IPS-NIHi11 (cell line): ENCODE measurements around the gene MRC1.

Source experiments
- DNase-seq: peaks from one replicate; pipeline ENCODE4 v3.0.0; 2012; ENCODE audit warnings: mixed read lengths, low spot score

The MRC1 gene

DNA sequence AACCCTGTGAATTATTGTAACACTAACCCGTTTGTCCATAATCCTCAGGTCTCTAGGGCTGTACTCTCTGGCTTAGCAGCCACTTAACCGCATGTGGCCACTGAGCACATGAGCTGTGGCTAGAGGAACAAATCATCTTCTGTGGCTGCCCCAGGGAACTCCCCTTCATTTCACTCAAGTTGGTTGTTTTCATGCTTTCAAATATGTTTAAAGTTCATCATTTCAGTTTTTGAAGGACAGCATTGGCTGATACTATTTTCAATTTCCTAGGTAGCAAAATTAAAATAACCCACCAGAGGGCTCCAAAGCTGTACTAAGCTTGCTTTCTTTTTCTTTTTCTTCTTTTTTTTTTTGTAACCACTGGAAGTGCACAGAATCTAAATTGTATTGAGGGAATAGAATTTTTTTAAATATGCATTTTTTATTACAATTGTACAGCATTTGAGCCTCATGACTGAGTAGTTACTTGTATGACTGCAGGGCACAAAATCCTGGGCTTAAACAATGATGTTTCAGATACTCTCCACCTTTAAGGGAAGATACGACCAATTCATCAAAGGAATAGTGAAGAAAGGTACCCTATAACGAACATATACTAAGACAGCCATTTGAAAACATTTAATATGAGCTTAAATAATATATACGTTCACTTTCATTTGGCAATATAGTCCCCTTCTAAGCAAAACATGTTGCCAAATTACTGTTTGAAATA, 38.6 kb downstream of the MRC1 start:
- no peak for DNase-seq

DNA sequence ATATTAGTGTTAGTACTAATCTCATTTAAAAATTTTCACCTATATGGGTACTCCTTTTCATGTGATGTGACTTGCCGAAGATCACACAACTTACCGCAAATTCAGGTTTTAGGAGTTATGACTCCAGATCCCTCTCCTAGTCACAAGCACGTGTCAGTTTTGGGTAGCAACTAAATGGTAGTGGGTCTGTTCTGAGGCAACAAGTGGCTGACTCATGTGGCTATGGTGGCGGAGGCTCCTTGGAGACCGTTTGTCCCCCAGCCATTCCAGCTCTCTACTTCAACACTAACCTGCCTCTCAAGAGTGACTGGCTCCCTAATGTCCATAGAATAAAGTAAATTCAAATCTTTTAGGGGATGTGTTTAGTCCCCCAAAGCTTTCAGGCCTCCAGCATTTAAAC, 39.5 kb downstream of the MRC1 start:
- DNase-seq = no peak

DNA sequence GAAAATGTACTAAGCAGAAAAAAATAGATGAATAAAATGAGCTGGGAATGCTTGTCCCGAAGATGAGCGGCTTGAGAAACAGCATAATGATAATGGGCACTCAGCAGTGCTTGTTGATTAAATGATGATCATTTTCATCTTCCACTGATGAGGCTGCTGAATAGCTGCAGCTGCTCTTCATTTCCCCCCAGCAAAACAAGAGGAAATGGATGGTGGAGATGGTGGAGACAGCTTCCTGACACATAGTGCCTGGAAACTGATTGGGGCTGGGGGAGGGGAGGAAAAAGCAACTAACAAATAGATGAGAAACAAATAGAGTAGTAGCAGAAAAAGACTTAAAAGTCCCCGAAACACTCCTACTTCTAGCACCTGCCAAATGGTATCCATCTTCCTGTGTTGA, 41.4 kb downstream of the MRC1 start:
- DNase-seq = no peak

DNA sequence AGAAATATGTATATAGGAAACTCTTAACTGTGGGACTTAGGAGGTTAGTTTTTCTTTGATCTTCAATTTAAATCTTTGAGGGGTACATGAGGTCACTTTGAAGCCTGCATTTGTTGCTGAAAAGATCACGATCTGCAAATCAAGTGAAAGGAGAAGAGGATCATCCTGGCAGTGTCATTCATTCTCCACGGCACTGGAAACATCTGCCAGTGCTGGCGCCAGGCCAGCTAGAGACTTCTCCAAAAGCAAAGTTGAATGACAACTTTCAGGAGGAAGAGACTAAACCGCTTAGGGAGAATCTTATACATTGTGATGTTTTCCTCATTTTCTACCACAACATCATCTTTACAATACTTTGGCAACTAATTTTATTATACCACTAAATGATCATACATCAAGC, 42.5 kb downstream of the MRC1 start:
- no peak for DNase-seq

DNA sequence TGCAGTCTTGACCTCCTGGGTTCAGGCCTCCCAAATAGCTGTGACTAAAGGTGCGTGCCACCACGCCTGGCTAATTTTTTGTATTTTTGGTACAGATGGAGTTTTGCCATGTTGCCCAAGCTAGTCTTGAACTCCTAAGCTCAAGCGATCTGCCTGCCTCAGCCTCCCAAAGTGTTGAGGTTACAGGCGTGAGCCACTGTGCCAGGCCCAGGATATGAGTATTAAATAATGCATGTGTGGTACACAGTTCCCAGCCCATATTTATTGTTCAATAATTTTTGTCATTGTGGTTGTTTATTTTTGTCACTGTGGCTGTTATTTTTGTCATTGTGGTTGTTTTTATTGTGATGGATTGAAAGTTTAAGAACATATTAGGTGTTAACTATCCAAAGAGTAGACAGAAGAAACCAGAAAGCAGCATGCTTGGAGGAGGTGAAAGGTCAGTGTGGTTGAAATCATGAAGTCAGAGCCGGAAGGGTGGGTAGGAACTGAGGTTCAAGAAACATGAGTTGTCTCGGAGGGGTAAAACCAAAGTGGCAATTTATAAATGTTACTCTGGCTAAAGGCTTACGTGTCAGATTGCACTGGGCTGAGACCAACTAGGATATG, 45.0 kb downstream of the MRC1 start:
- no peak for DNase-seq

- no peak for DNase-seq
Observed at GRCh38 chr10:17857040-17857439, 47.9 kb downstream of the MRC1 start.

GRCh38 chr10:17859492-17860156, 50.5 kb downstream of the MRC1 start:
- no peak for DNase-seq

GRCh38 chr10:17861760-17862159, 52.6 kb downstream of the MRC1 start:
- no peak for DNase-seq

GRCh38 chr10:17865351-17865750, 56.2 kb downstream of the MRC1 start:
- DNase-seq = peak; percentile 25

GRCh38 chr10:17866346-17866745, 57.2 kb downstream of the MRC1 start:
- no peak for DNase-seq

DNA sequence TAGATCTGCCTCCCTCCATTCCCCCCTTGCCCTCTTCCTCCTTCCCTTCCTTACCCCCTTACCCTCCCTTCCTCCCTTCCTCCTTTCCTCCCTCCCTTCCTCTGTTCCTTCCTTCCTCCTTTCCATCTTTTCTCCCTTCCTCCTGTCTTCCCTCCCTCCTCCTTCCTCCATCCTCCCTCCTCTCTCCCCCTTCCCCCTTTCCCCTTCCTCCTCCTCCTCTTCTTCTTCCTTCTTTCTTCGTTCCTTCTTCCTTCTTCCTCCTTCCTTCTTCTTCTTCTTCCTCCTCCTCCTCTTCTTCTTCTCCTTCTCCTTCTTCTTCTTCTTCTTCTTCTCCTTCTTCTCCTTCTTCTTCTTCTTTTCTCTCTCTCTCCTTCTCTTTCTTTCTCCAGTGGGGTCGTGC, 57.9 kb downstream of the MRC1 start:
- DNase-seq = no peak

GRCh38 chr10:17871036-17871435, 61.9 kb downstream of the MRC1 start:
- DNase-seq = no peak

- DNase-seq = no peak
Observed at GRCh38 chr10:17872191-17873091, 63.3 kb downstream of the MRC1 start.

DNA sequence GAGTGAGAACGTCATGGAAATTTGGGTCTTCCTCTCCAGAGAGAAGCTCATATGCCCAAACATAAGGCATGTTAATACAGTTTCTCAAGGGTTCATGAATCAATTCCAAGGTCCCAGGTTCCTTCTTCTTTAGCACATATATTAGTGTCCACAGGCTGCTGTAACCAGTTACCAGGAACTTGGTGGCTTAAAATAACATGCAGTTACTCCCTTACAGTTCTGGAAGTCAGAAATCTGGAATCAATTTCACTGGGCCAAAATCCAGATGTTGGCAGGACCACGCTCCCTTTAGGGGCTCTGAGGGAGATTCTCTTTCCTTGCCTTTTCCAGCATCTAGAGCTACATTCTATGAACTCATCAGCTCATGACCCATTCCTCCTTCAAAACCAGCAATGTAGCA, 64.8 kb downstream of the MRC1 start:
- DNase-seq = no peak

GRCh38 chr10:17877121-17877520, 68.0 kb downstream of the MRC1 start:
- no peak for DNase-seq

DNA sequence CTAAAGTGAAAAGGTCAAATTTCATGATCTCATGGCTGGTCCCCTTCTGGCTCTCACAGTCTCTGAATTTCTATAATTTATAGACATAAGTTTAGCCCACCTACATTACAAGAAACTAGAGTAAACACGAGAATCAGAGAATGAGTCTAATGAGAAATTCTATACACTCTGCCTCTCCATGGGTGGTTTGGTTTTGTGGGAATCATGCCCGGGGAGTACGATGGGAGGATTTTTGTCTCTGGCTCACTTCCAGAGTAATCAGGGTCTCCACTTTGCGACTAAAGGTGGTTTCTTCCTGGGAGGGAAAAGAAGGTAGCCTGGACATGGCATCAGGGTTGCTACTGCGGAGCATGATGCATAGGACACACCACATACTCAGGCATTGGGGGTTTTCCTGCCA, 69.7 kb downstream of the MRC1 start:
- DNase-seq = no peak

DNA sequence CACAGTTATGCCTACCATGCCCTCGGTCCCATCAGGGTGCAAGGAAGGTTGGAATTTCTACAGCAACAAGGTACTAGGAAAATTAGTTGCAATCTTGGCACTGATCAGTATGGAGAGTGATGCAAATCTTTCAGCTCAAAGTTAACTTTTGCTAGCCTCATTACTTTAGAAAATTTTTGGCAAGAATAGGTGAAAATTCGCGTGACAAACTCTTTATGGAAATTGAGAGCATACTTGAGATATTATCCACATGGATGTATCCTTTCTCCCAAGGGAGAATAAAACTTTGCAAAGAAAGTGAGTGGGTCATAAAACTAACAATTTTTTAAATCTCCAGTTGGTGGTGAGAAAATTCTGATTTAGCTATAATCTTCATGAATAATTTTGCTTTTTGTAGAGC, 71.5 kb downstream of the MRC1 start:
- no peak for DNase-seq

GRCh38 chr10:17882557-17882956, 73.4 kb downstream of the MRC1 start:
- no peak for DNase-seq

- no peak for DNase-seq
Observed at GRCh38 chr10:17883621-17884020, 74.5 kb downstream of the MRC1 start.

GRCh38 chr10:17888189-17888588, 79.0 kb downstream of the MRC1 start:
- no peak for DNase-seq

DNA sequence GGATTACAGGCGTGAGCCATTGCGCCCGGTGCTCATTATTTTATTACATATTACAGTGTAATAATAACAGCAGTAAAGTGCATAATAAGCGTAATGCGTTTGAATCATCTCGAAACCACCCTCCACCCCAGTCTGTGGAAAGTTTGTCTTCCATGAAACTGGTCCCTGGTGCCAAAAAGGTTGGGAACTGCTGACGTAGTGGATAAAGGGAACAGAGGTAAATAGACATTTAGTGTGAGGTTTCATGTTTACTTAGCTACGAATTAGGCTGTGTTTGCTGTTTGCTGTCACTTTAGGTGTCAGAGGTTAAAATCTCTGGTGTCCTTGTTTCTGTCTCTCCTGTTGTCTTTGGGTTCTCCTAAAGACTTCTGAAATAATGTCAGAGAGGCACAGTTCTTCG, 82.3 kb downstream of the MRC1 start:
- DNase-seq = no peak

DNA sequence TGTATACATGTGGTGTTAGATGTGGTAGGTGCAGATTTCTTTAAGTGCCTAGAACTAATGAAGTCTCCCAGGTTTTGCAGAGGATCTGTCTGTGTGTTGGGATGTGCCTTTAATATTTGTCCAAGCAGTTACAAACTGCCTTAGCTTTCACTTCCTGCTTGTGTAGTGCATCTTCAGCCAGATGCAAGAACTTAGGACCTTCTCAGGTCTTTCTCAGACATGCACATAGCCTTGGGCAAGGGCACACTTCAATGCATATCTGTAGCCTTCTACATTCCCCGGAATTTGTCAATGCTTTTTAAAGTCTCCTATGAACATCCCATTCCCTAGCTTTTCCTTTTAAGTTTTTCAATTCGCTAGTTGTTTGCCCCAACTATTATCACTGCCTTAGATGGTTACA, 95.4 kb downstream of the MRC1 start:
- no peak for DNase-seq

DNA sequence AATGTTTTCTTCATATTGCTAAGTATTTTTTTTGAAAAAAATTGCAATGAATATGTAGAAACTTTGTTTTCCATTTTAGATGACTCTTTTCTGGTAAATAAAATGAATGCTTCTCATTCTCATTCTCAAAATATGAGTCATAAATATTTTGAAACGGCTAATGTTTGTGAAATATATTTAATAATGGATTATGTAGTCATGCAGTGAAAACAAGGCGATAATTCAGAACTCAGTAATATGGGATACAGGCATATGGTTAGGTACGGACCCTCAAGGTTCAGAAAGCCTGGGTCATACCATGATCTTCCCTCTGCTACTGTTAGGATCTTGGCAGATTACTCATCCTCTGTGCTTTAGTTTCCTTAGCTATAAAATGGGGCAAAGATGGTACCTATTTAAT, 96.3 kb downstream of the MRC1 start:
- DNase-seq = no peak
